H1 (cell line): ENCODE measurements around the gene FBXO44.

ENCODE experiments used
- KDM5A ChIP-seq: fragments of 200-600 bp; IDR thresholded peaks from 2 replicates; pipeline ENCODE4 v1.7.1; 2012; ENCODE audit warnings: mild to moderate bottlenecking, low read length, inconsistent platforms, mixed read lengths
- PHF8 ChIP-seq: fragments of 200-600 bp; sonication (generic); conservative IDR thresholded peaks from 2 replicates; pipeline ENCODE4 v1.7.1; 2012; ENCODE audit warnings: low read depth, mild to moderate bottlenecking, inconsistent platforms, low read length, moderate library complexity
- POLR2A ChIP-seq, 2 experiments: IDR thresholded peaks; 1 replicate in 1 of 2; 2 replicates in 1 of 2; pipeline ENCODE4 v1.6.1; 2011; ENCODE audit warnings: low read depth in 2 of 2, low read length in 2 of 2, mild to moderate bottlenecking in 2 of 2; ENCODE audit errors: control extremely low read depth in 1 of 2
- SP1 ChIP-seq: IDR thresholded peaks from 2 replicates; pipeline ENCODE4 v1.6.1; 2011; ENCODE audit warnings: low read depth, low read length
- TAF1 ChIP-seq: IDR thresholded peaks from 2 replicates; pipeline ENCODE4 v1.6.1; 2011; ENCODE audit warnings: mild to moderate bottlenecking, low read depth, low read length
- TF ChIP-seq, protein P1 (sequence below): IDR thresholded peaks from 2 replicates; pipeline ENCODE4 v1.6.1; 2012; ENCODE audit warnings: inconsistent platforms

DNA sequence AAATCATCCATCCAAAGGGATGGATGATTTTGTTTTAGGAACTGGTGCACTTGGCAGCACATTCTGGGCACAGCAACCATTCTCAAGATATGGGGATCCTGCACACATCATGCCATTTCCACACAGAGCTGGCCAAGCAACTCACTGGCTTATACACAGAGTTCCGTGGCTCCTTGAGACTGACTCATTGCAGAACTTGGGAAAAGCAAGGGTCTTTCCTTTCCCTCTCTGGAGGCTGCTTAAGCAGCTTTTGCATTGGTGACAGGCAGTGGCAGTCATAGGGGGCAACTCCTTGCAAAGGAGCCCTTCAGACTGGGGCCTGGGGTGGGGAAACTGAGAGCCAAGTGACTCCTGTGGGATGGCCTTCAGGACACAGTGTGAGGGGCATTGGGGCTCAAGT lies 28.1 kb downstream of the FBXO44 start:
- TF ChIP-seq KDM5A (no peak), TAF1 (no peak), SP1 (no peak), POLR2A (IDR thresholded peaks at IDR 0.05; ENCODE audit: control extremely low read depth in 1 of 2, low read depth in 2 of 2, low read length in 2 of 2) (no peak), PHF8 (no peak)
- TF ChIP-seq, protein P1, sequence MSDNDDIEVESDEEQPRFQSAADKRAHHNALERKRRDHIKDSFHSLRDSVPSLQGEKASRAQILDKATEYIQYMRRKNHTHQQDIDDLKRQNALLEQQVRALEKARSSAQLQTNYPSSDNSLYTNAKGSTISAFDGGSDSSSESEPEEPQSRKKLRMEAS: no peak
